SJCRH30 (cell line): ENCODE measurements around the gene HKDC1. TPM values are rescaled to one million over a fixed set of nuclear protein-coding genes. Genes with fewer than 3 reads are reported as not detected.
"Not testable (repeated sequence)": the region's sequence is repeated elsewhere in the genome, so short reads cannot be mapped to it uniquely, and the experiment has no call there.

Experiments used
- DNase-seq, 2 experiments: peaks; one replicate each; pipeline ENCODE4 v3.0.0-alpha.2; 2015 to 2020
- H3K27ac ChIP-seq: fragments of 250-450 bp; sonication (Bioruptor Pico); 2 replicates; pipeline ENCODE4 v1.5.1; 2020; ENCODE audit warnings: mild to moderate bottlenecking, moderate library complexity
- H3K27me3 ChIP-seq: fragments of 250-450 bp; sonication (Bioruptor Pico); 2 replicates; pipeline ENCODE4 v1.5.1; 2020; ENCODE audit warnings: mild to moderate bottlenecking, moderate library complexity
- H3K36me3 ChIP-seq: fragments of 250-450 bp; sonication (Bioruptor Pico); 2 replicates; pipeline ENCODE4 v1.5.1; 2020; ENCODE audit warnings: mild to moderate bottlenecking, moderate library complexity
- H3K4me1 ChIP-seq: fragments of 250-450 bp; sonication (Bioruptor Pico); 2 replicates; pipeline ENCODE4 v1.5.1; 2020; ENCODE audit warnings: mild to moderate bottlenecking, moderate library complexity
- H3K4me3 ChIP-seq: fragments of 250-450 bp; sonication (Bioruptor Pico); 2 replicates; pipeline ENCODE4 v1.5.1; 2020; ENCODE audit warnings: mild to moderate bottlenecking, moderate library complexity
- H3K9me3 ChIP-seq: fragments of 250-450 bp; sonication (Bioruptor Pico); replicated peaks from 2 replicates; pipeline ENCODE4 v1.5.1; 2020; ENCODE audit warnings: mild to moderate bottlenecking, moderate library complexity
- total RNA-seq: library from RNA; depleted of rRNA; stranded (reverse); fragments of >200 nt; shearing (Covaris generic); gene quantifications from 2 replicates; pipeline ENCODE4 v1.2.3, GENCODE V29; 2014

Gene HKDC1
- total RNA-seq, 1 experiment from 2014 or later, result 0.06 TPM

DNA sequence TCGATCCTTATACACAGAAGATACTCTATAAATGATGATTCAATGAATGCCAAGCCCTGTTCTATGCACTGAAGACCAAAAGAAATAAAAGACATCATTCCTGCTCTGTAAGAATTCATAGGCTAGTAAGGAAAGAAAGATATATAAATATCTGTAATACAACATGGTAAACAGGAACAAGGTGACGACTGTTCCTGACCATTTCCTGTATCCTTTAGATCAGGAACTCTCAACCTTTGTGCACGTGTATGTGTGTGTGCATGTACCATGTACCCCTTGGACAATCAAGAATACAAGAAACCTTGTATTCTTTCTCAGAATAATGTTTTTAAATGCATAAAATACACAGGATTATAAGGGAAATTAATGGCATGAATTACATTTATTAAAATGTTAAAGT is 50.9 kb downstream of the HKDC1 start:
- Histone ChIP-seq H3K4me3 (no peak overlapping the region), H3K4me1 (no peaks in the 10 kb centered on the region)

DNA sequence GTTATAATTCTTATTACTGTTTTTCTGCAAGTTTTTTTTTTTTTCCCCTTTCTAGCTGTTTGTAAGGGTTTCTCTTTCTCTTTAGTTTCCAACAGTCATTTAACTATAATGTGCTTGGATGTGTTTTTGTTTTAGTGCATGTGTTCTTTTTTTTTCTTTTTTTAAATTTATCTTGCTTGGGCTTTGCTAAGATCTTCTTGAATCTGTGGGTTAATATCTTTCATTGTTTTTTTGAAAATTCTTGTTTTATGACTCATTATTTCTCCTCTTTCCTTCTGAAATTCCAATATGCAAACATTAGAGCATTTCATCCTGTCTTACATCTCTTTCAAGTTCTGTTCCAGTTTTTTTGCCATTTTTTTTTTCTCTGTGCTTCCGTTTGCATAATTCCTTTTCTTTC is 52.5 kb downstream of the HKDC1 start:
- H3K36me3 ChIP-seq, result no peaks in the 10 kb centered on the region
- no peak overlapping the region for H3K27ac ChIP-seq
- H3K9me3 ChIP-seq, result no peaks in the 10 kb centered on the region
- no peaks in the 10 kb centered on the region for H3K4me1 ChIP-seq
- H3K27me3 ChIP-seq, result no peaks in the 10 kb centered on the region
- no peak for DNase-seq
- no peak overlapping the region for H3K4me3 ChIP-seq

More for the DNA sequence above, 50.9 kb downstream of the HKDC1 start:
- Histone ChIP-seq H3K27ac (no peak overlapping the region), H3K36me3 (no peaks in the 10 kb centered on the region), H3K27me3 (no peaks in the 10 kb centered on the region), H3K9me3 (no peaks in the 10 kb centered on the region)
- DNase-seq, result no peak

DNA sequence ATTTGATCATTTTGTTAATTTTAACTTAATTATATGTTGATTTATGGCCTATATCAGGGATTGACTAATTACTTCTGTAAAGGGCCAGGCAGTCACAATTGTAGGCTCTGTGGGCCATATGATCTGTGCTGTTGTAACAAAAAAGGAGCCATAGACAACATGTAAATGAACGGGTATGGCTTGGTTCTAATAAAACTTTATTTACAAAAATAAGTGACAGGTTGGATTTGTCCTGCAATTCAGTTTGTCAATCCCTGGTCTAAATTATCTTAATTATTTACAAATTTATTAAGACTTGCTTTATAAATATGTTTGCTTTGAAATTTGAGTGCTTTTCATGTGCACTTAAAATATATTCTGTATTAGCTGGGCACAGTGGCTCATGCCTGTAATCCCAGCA is 55.3 kb downstream of the HKDC1 start:
- Histone ChIP-seq H3K27ac (no peak overlapping the region), H3K4me1 (no peaks in the 10 kb centered on the region), H3K36me3 (no peaks in the 10 kb centered on the region), H3K4me3 (no peak overlapping the region), H3K27me3 (no peaks in the 10 kb centered on the region), H3K9me3 (no peaks in the 10 kb centered on the region)
- DNase-seq, result no peak

DNA sequence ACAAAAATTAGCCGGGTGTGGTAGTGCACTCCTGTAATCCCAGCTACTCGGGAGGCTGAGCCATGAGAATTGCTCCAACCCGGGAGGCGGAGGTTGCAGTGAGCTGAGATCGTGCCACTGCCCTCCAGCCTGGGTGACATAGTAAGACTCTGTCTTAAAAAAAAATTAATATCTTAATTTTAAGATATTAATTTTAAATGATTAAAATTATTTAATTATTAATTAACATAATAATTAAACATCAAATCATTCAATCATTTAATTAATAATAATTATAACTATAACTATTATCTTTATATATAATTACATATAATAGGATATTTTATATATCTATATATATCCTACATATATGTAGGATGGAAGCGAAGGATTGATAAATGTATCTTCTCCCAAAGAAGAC is 56.4 kb downstream of the HKDC1 start:
- no peak for DNase-seq
- no peaks in the 10 kb centered on the region for H3K36me3 ChIP-seq
- no peaks in the 10 kb centered on the region for H3K9me3 ChIP-seq
- no peak overlapping the region for H3K27ac ChIP-seq
- H3K4me1 ChIP-seq, result no peaks in the 10 kb centered on the region
- H3K27me3 ChIP-seq, result no peaks in the 10 kb centered on the region
- H3K4me3 ChIP-seq, result no peak overlapping the region

DNA sequence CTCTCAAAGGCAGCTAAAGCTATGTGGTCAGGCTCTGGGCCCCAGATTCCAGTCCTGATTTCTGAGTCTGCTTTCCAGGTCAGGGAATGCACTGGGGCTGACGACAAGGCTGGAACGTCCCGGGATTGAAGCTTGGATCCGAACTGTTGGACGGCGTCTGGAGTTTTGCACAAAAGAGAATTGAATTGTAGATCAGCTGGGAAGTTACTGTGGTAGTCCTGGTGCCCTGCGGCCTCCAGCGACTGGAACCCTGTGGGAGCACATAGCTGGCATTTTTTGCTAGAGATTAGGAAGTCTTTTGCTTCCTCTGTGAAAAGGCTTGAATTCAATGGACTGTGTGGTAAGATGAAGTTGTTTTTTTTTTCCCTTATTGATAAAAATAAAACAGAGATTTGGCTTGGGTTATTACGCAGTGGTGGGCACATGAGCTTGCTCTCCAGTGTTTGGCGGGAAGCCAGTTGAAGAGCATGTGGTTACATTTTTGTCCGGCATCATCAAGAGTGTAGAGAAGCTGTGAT is 58.4 kb downstream of the HKDC1 start, which contains the start of gene HK1:
Gene HK1 (plus strand): TSS at position 51 of the 518 bp plus-strand sequence.
- DNase-seq, result no peak
- H3K4me3 ChIP-seq, result no peak within 1 kb of the TSS

DNA sequence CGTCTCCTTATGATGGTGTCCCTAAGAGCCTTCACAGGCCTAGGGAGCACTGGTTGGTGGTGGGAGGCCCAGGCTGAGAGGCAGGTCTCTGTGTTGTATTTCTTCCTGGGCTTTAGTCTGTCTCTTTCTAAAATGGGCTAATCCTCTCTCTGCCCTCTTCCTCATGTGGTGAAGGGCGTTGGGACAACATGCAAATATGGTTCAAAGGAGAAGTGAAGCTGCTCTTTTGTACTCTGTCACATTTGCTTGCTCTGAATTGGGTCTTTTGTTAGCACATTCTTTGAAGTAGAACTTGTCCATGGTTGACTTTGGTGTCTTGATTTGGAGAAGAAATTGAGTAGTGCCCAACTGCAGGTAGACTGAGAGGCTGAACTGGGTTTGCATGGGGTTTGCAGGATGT is 59.0 kb downstream of the HKDC1 start:
- no peaks in the 10 kb centered on the region for H3K4me1 ChIP-seq
- H3K27ac ChIP-seq, result no peak overlapping the region
- no peak overlapping the region for H3K4me3 ChIP-seq
- no peak for DNase-seq
- H3K27me3 ChIP-seq, result no peaks in the 10 kb centered on the region
- H3K9me3 ChIP-seq, result no peaks in the 10 kb centered on the region
- H3K36me3 ChIP-seq, result no peaks in the 10 kb centered on the region

More for the DNA sequence above, 58.4 kb downstream of the HKDC1 start, which contains the start of gene HK1:
- no peaks in the 10 kb centered on the region for H3K9me3 ChIP-seq
- H3K36me3 ChIP-seq, result no peaks in the 10 kb centered on the region
- no peaks in the 10 kb centered on the region for H3K27me3 ChIP-seq
- H3K4me1 ChIP-seq, result no peaks in the 10 kb centered on the region
- H3K27ac ChIP-seq, result no peak within 1 kb of the TSS

DNA sequence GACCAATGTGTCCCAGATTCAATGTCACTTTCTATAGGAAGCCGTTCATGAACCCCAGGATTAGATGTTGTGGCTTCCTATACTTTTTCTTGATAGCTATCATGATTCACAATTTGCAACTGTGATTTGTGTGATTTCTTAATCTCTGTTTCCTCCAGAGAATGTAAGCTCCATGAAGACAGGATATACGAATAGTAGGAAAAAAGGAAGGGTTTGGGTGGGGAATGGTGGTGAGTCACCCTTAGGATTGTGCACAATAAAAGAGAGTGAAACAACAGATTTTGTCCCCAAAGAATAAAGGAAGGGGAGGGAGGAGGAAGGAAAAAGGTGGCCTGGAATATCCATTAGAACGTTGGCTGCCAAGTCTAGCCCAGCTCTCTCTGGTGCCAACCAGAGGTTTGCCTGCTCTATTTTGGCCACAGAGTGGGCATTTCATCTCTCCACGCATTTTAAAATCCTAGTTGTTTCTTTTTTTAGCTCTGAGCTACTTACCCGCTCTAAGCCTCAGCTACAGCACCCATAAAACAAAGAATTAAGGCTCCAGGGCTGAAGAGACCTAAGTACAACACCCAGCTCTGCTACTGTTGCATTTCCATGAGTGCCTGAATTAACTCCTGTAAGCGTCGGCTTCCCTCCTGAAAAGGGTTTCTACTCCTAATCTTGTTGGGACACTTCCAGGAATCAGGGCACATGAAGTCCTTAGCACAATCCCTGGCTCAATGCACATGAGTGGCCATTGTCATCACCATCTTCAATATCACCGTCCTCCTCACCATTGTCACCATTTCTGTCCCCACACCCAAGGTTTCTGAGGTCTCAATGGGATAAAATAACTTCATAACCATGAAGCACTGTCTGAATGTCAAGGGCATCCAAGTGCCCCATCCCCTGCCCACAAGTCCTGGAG is 61.6 kb downstream of the HKDC1 start:
- Histone ChIP-seq H3K4me3 (no peak overlapping the region), H3K27me3 (no peaks in the 10 kb centered on the region), H3K27ac (no peak overlapping the region), H3K36me3 (no peaks in the 10 kb centered on the region), H3K4me1 (no peaks in the 10 kb centered on the region), H3K9me3 (no peaks in the 10 kb centered on the region)
- no peak for DNase-seq

DNA sequence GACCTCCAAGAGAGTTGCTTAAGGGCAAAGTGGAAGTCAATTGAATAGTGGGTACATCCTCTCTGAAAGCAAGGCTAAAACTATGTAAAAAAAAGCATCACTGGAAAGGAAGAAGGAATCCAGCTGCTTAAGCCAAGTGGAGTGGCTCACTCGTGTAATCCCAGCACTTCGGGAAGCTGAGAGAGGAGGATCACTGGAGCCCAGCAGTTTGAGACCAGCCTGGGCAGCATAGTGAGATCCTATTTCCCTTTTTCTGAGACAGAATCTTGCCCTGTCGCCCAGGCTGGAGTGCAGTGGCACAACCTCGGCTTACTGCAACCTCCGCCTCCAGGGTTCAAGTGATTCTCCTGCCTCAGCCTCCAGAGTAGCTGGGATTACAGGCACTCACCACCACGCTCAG is 64.3 kb downstream of the HKDC1 start:
- H3K9me3 ChIP-seq, H3K27ac ChIP-seq, H3K4me1 ChIP-seq, DNase-seq, H3K27me3 ChIP-seq, H3K4me3 ChIP-seq, H3K36me3 ChIP-seq: not testable (repeated sequence)

DNA sequence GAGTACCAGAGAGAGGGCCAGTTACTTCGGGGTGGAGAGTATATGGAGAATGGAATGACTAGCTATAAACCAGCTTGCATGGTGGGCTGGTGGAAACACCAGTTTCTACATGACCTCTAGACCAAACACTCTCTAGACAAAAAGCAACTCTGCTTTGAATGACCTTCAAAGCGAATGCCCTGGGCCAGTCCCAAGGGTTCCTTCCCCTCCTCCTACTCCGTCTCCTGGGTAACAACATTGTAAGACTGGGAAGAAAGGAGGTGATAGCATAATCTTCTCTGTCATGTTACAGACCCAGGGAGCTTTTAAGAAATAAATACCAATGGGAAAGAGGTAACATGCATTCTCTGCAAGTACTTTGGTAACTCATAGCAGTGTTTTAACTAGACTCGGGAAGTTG is 65.6 kb downstream of the HKDC1 start:
- no peak overlapping the region for H3K27ac ChIP-seq
- no peak for DNase-seq
- no peaks in the 10 kb centered on the region for H3K4me1 ChIP-seq
- H3K36me3 ChIP-seq, result no peaks in the 10 kb centered on the region
- no peaks in the 10 kb centered on the region for H3K9me3 ChIP-seq
- no peak overlapping the region for H3K4me3 ChIP-seq
- no peaks in the 10 kb centered on the region for H3K27me3 ChIP-seq

DNA sequence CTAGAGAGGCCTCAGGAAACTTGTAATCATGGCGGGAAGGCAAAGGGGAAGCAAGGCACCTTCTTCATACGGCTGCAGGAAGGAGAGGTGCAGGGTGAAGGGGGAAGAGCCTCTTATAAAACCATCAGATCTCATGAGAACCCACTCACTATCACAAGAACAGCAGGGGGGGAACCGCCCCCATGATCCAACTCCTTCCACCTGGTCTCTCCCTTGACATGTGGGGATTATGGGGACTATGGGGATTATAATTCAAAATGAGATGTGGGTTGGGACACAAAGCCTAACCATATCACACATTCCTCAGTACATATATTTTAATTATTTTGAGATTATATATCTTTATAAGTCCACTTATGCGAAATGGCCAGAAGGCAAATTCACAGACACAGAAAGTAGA is 67.0 kb downstream of the HKDC1 start:
- Histone ChIP-seq H3K4me1 (no peaks in the 10 kb centered on the region), H3K9me3 (no peaks in the 10 kb centered on the region), H3K27me3 (no peaks in the 10 kb centered on the region), H3K36me3 (no peaks in the 10 kb centered on the region), H3K27ac (no peak overlapping the region), H3K4me3 (no peak overlapping the region)
- DNase-seq, result peak in 1 of 2 experiments; percentile 7

DNA sequence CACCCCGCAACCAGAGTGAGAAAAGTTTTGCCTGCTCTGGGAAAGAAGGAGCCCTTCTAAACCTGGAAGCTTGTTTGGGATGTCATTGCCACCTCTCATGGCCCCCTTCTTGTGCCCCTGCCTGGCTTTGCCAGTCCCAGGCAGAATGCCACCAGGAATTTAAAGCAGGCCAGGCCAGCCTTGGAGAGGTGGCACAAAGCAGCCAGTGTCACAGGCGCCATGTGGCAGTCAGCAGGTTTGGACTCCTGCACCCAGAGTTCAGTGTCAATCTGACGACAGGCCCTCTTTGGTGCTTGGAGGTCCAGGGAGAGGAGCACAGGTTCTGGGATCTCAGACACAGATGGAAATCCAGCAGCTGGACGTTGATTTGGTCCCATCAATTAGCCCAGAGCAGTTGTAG is 70.9 kb downstream of the HKDC1 start:
- Histone ChIP-seq H3K36me3 (no peaks in the 10 kb centered on the region), H3K4me3 (no peak overlapping the region), H3K27ac (no peak overlapping the region), H3K9me3 (no peaks in the 10 kb centered on the region), H3K27me3 (no peaks in the 10 kb centered on the region), H3K4me1 (no peaks in the 10 kb centered on the region)
- no peak for DNase-seq

DNA sequence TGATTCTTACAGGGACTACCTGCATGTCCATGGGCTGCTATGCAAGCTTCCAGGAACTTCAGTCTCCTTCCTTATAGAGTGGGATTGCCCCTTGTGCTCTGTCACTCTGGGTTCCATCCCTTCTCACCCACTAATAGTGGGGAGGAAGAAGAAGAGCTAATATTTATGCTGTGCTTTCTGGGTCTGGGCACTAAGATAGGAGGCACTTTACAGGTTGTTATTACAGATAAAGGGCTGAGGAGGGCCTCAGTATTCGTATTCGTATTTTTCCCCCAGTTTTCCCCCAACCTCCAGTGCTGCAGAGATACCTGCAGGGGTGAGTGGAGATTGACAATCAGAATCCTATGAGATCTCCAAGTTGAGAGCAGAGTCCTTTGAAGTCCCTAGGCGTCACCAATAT is 72.3 kb downstream of the HKDC1 start:
- H3K9me3 ChIP-seq, result no peaks in the 10 kb centered on the region

DNA sequence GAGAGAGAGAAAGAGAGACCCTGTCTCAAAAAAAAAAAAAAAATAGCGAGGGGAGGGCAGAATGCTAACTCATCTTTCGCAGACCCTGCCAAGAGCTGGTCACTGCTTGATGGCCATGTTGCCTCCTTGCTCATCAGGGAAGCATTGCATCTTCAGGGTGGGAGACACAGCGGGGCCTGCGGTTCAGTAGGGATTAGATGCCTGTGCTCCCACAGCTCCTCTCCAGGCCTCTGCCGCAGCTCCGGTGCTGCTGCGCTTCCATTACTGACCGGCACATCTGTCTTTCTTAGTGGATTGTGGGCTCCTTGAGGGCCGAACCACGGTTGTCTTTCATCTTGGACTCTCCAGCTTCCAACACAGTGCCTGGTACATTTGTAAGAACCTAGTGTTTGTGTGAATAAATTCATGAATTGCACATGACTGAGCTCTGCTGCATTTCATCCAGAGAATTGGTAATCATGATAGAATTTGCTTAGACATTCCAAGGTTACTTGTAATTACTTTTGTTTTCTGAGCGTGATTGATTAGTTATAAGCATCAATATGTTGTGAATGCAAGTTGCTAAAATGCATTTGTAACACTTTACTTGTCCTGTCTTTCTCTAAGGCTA is 75.0 kb downstream of the HKDC1 start:
- DNase-seq, result no peak
- Histone ChIP-seq H3K4me1 (no peaks in the 10 kb centered on the region), H3K36me3 (no peaks in the 10 kb centered on the region), H3K4me3 (no peak overlapping the region), H3K9me3 (no peaks in the 10 kb centered on the region), H3K27ac (no peak overlapping the region), H3K27me3 (no peaks in the 10 kb centered on the region)

More for the DNA sequence above, 72.3 kb downstream of the HKDC1 start:
- DNase-seq, result no peak
- Histone ChIP-seq H3K27me3 (no peaks in the 10 kb centered on the region), H3K4me3 (no peak overlapping the region), H3K27ac (no peak overlapping the region), H3K36me3 (no peaks in the 10 kb centered on the region), H3K4me1 (no peaks in the 10 kb centered on the region)

DNA sequence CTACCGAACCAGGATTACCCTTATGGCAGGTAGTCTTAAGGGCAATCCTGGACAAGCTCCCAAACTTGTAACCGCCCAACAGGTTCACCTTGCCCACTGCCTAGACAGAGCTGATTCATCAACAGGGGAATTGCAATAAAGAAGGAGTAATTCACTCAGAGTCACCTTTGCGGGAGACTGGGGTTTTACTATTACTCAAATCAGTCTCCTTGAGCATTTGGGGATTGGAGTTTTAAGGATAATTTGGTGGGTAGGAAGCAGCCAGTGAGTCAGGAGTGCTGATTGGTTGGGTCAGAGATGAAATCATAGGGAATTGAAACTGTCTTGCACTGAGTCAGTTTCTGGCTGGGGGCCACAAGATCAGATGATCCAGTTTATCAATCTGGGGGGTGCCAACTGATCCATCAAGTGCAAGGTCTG is 83.5 kb downstream of the HKDC1 start:
- H3K9me3 ChIP-seq, result no peaks in the 10 kb centered on the region
- no peak overlapping the region for H3K27ac ChIP-seq
- no peak for DNase-seq
- H3K4me3 ChIP-seq, result no peak overlapping the region
- no peaks in the 10 kb centered on the region for H3K36me3 ChIP-seq
- no peaks in the 10 kb centered on the region for H3K4me1 ChIP-seq
- no peaks in the 10 kb centered on the region for H3K27me3 ChIP-seq

DNA sequence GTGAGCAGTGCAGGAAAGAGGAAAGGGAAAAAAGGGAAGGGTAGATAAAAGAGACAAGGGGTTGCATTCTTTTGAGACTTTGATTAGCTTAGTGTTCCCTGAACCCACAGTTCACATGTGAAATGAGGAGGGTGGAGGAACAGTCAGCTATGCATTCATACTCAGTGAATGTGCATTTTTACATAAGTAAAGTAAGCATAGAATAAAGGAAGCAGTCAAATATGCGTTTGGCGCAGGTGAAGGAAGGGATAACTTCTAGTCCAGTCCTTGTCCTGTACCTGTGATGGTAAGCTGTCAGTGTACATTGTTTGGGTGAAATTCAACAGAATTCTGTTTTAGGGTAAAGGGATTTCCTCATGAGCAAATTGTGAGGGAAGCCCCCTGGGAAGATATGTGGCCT is 86.3 kb downstream of the HKDC1 start:
- Histone ChIP-seq H3K27me3 (no peaks in the 10 kb centered on the region), H3K4me3 (no peak overlapping the region), H3K36me3 (no peaks in the 10 kb centered on the region), H3K9me3 (no peaks in the 10 kb centered on the region), H3K4me1 (no peaks in the 10 kb centered on the region), H3K27ac (no peak overlapping the region)
- DNase-seq, result no peak
